Caco-2 (cell line): Measurements from ENCODE around the gene HINFP. TPM values are rescaled to one million over a fixed set of nuclear protein-coding genes. Genes with fewer than 3 reads are reported as not detected.

Experiments used
- BruUV-seq: library from RNA; stranded (reverse); fragments of 400-500 nt; replicated peaks from 2 replicates; lab custom pipeline; 2021; lab: Mats Ljungman, UMichigan
- CTCF ChIA-PET: fragments of 300-600 bp; sonication (Branson Sonifier 250); formaldehyde crosslinking; loops from one replicate; lab custom pipeline; 2022; ENCODE audit warnings: antibody characterized with exemption; lab: Charles Lee
- POLR2A ChIA-PET: fragments of 300-600 bp; sonication (Branson Sonifier 250); formaldehyde crosslinking; loops from one replicate; lab custom pipeline; 2022; ENCODE audit warnings: antibody characterized with exemption; lab: Charles Lee
- DNase-seq, 2 experiments: peaks; one replicate each; pipeline versions ENCODE4 v3.0.0 to v3.0.0-alpha.2; 2020 to 2022
- H3K27me3 ChIP-seq: replicated peaks from 2 replicates; pipeline ENCODE4 v1.6.0; 2011; ENCODE audit warnings: low read length; ENCODE audit not compliant: control insufficient read depth, insufficient read depth
- H3K36me3 ChIP-seq: 2 replicates; pipeline ENCODE4 v1.5.1; 2011; ENCODE audit warnings: low read length; ENCODE audit not compliant: control insufficient read depth, insufficient read depth
- H3K4me1 ChIP-seq: fragments of 250-450 bp; sonication (Bioruptor Pico); 2 replicates; pipeline ENCODE4 v1.5.1; 2020; ENCODE audit warnings: mild to moderate bottlenecking
- H3K4me3 ChIP-seq: 2 replicates; pipeline ENCODE4 v1.5.1; 2011; ENCODE audit warnings: low read depth, mild to moderate bottlenecking, control low read depth, low read length
- H3K9me3 ChIP-seq: fragments of 250-450 bp; sonication (Bioruptor Pico); 2 replicates; pipeline ENCODE4 v1.5.1; 2020; ENCODE audit warnings: mild to moderate bottlenecking, moderate library complexity
- H3K27ac Mint-ChIP-seq: one replicate; pipeline ENCODE4 v1.8.0; 2022; ENCODE audit warnings: mixed read lengths; ENCODE audit not compliant: unreplicated experiment
- H3K27me3 Mint-ChIP-seq: one replicate; pipeline ENCODE4 v1.8.0; 2022; ENCODE audit warnings: mixed read lengths; ENCODE audit not compliant: insufficient read depth, unreplicated experiment
- H3K36me3 Mint-ChIP-seq: one replicate; pipeline ENCODE4 v1.8.0; 2022; ENCODE audit warnings: mild to moderate bottlenecking, mixed read lengths; ENCODE audit not compliant: insufficient read depth, unreplicated experiment
- H3K4me1 Mint-ChIP-seq: one replicate; pipeline ENCODE4 v1.8.0; 2022; ENCODE audit warnings: low read depth, mixed read lengths; ENCODE audit not compliant: unreplicated experiment
- H3K4me3 Mint-ChIP-seq: one replicate; pipeline ENCODE4 v1.8.0; 2022; ENCODE audit warnings: mild to moderate bottlenecking, moderate library complexity, mixed read lengths; ENCODE audit not compliant: unreplicated experiment
- H3K9me3 Mint-ChIP-seq: one replicate; pipeline ENCODE4 v1.8.0; 2022; ENCODE audit warnings: mixed read lengths; ENCODE audit not compliant: unreplicated experiment
- CTCF ChIP-seq, 2 experiments: fragments of 200-600 bp in 1 of 2; IDR thresholded peaks; 1 replicate in 1 of 2; 2 replicates in 1 of 2; pipeline versions ENCODE4 v1.5.1 to v1.8.0; 2011 to 2022; ENCODE audit warnings: antibody characterized with exemption in 1 of 2, control low read depth in 1 of 2, inconsistent platforms in 1 of 2, low read depth in 1 of 2, low read length in 1 of 2, mild to moderate bottlenecking in 1 of 2, moderate library complexity in 1 of 2; ENCODE audit not compliant: insufficient read depth in 1 of 2, severe bottlenecking in 1 of 2, unreplicated experiment in 1 of 2
- intact Hi-C: fragments of 100-400 bp; cut with micrococcal nuclease; formaldehyde crosslinking; loops from one replicate; pipeline ENCODE4 v1.10.0; 2022; ENCODE audit not compliant: unreplicated experiment
- total RNA-seq: library from RNA; stranded (reverse); gene quantifications from 2 replicates; pipeline ENCODE4 v1.2.3, GENCODE V29; 2022

The HINFP gene
- total RNA-seq, 1 experiment from 2014 or later: 61.6 TPM

- BruUV-seq: no TSS peak
- POLR2A ChIA-PET: no interaction called here
- Histone ChIP-seq H3K4me3 (peak overlapping the region; percentile 43), H3K4me1 (peaks cover 19% of the 10 kb centered on the region), H3K27me3 (no peaks in the 10 kb centered on the region), H3K9me3 (no peaks in the 10 kb centered on the region), H3K36me3 (peaks cover 3% of the 10 kb centered on the region; the same call in 1 of the 2 replicates)
- CTCF ChIA-PET: no interaction called here
- Mint-ChIP-seq H3K36me3 (peaks cover 65% of the 10 kb centered on the region), H3K4me3 (peak overlapping the region; percentile 85), H3K27me3 (no peaks in the 10 kb centered on the region), H3K4me1 (peaks cover 28% of the 10 kb centered on the region), H3K27ac (peak overlapping the region; percentile 98), H3K9me3 (no peaks in the 10 kb centered on the region)
- DNase-seq: peak in 1 of 2 experiments; percentile 66
- intact Hi-C loops: loop anchor here (1.0 kb wide), 1 partner anchor 33 kb away; the partner anchor contains the start of gene VPS11
- peak; percentile 30 to 62 for TF ChIP-seq CTCF (IDR thresholded peaks at IDR 0.05; ENCODE audit: insufficient read depth in 1 of 2, low read depth in 1 of 2, low read length in 1 of 2, severe bottlenecking in 1 of 2, unreplicated experiment in 1 of 2)
These were observed 21.0 kb upstream of the HINFP start for GRCh38 chr11:119100246-119100970.

- intact Hi-C loops: loop anchor here (1.0 kb wide), 2 partner anchors 20 to 34 kb away; partner anchors contain the start of genes HINFP and VPS11
- DNase-seq: peak in 1 of 2 experiments; percentile 83
- H3K36me3 ChIP-seq: peaks cover 3% of the 10 kb centered on the region; the same call in 1 of the 2 replicates
- ChIA-PET CTCF (interaction anchor here (0.6 to 1.8 kb wide), 18 partner anchors 16 to 339 kb away, joined by 3 to 27 read pairs (median 4); partner anchors contain the start of genes CBL, HINFP, HMBS and NHERF4), POLR2A (interaction anchor here (0.5 to 2.3 kb wide), 18 partner anchors 9 to 1450 kb away, joined by 3 to 71 read pairs (median 5); partner anchors contain the start of genes BCL9L, CBL, CENATAC and HINFP)
- H3K9me3 ChIP-seq: no peaks in the 10 kb centered on the region
- peak overlapping the region; percentile 85 for H3K4me3 Mint-ChIP-seq
- H3K9me3 Mint-ChIP-seq: no peaks in the 10 kb centered on the region
- H3K4me1 ChIP-seq: peaks cover 18% of the 10 kb centered on the region
- peak in 1 of 2 experiments; percentile 26 for TF ChIP-seq CTCF (IDR thresholded peaks at IDR 0.05; ENCODE audit: insufficient read depth in 1 of 2, low read depth in 1 of 2, low read length in 1 of 2, severe bottlenecking in 1 of 2, unreplicated experiment in 1 of 2)
- H3K36me3 Mint-ChIP-seq: peaks cover 57% of the 10 kb centered on the region
- peaks cover 28% of the 10 kb centered on the region for H3K4me1 Mint-ChIP-seq
- TSS peak; percentile 39 for BruUV-seq
- H3K27ac Mint-ChIP-seq: peak overlapping the region; percentile 98
- H3K27me3 ChIP-seq: no peaks in the 10 kb centered on the region
- no peaks in the 10 kb centered on the region for H3K27me3 Mint-ChIP-seq
- peak overlapping the region; percentile 43 for H3K4me3 ChIP-seq
These were observed 20.2 kb upstream of the HINFP start for GRCh38 chr11:119100994-119101758.
